GM18907 (cell line): ENCODE measurements around the gene DYNC1H1.
"Not testable (repeated sequence)": the region's sequence is repeated elsewhere in the genome, so short reads cannot be mapped to it uniquely, and the experiment has no call there.

Source experiments
- ATAC-seq: cut with Tn5 transposase; IDR thresholded peaks from one replicate; pipeline ENCODE4 v1.9.1; 2021; ENCODE audit warnings: mild to moderate bottlenecking, moderate library complexity; ENCODE audit not compliant: unreplicated experiment

Gene DYNC1H1

DNA sequence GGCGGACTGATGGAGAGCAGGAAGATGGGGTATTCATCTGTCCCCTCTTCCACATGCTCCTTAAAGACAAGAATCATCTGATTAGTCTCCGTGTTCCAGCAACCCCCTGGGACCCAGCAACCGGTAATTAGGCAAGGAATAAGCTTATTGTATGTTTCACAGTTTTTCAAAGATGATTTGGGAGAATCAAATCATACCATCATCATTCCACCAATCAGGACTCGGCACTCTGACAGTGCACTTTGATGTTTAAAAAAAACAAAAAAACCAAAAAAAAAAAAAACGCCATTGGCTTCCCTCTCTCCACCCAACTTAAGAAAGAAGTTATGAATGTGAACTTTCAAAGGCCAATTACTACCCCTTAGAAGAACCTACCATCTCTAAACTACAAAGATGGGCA lies 1.3 kb upstream of the DYNC1H1 start:
- no peak for ATAC-seq

DNA sequence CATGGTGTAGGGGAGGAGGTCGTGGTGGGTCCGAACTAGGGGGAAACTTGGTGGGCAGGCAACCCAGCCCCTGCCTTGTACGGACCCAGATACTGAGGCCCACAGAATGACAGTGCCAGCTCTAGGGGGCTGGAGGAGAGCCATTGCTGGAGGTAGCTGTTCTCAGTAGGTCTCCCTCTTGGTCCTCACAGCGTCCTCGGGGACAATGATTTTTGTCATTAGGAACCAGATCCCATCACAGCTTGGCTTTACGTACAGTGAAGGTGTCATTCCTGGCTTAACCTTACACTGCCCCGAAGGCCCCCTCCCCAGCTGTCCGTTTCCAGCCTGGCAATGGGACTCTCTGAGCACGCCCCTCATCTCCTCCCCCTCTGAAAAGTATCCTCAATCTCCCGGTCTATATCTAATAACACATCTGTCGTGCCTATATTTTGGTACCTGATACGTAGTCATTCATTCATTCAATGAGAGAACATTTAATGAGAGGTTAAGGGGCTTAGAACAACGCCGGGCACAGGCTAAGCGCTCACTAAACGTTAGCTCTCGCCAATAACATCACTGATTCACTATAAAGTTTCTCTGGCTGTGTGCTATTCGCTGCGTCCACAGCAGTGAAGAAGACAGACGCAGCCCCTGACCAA lies 597 bp upstream of the DYNC1H1 start:
- no peak for ATAC-seq

DNA sequence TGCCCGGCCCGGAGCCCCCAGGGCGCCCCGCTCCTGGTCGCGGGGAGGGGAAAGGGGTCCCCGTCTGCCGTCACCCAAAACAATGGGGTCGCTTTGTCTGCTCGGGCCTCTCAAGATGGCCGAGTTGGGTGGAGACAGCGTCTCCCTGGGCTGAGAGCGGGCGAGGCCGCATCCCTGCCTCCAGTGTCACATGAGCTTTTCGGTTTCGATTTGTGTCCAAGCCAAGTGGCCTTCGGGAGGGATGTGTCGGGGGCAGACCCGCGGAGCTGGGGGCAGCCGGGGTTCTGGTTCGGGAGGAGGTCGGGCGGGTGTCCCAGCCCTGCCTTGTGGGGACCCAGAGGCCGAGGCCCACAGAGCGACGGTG lies 790 bp downstream of the DYNC1H1 start:
- ATAC-seq: peak; percentile 46

DNA sequence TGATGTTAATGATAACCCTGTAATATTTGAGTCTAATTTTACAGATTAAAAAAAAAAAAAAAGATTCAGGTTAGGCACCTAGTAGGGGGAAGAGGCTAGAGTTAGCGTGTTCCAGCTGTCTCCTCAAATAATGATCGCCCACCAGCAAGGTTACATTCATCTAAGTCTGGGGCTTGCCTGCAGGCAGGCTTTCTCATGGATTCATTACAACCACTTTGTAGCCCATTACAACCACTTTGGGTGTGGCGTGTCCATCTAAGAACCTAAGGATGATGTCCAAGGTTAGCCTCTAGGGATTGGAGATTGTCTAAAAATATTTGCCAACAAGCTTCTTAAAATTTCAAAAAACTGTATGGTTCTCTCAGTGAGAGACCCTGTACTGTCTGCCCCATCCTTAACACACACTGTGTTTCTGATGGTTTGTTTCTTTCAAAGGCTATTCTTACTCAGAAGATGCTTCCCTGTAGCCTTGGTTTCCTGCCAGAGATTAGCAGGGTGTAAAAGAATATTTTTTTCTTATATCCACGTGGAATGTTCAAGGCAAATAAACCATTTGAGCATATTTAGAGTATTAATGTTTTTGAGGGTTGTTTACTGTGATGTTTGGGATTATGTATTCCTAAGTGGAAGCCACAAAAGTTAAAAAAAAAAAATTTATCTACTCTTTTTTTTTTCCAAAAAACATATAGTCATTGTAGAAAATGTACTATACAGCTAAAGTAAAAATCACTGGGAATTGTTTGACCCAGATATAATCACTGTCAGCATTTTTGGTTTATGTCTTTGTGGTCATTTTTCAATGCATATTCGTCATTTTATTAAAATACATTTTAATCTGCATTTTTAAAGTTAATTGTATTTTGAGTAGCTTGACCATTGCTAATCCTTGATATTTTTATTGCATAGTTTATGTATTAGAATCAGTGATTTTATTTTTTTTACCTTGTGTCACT lies 1.7 kb downstream of the DYNC1H1 start:
- no peak for ATAC-seq

DNA sequence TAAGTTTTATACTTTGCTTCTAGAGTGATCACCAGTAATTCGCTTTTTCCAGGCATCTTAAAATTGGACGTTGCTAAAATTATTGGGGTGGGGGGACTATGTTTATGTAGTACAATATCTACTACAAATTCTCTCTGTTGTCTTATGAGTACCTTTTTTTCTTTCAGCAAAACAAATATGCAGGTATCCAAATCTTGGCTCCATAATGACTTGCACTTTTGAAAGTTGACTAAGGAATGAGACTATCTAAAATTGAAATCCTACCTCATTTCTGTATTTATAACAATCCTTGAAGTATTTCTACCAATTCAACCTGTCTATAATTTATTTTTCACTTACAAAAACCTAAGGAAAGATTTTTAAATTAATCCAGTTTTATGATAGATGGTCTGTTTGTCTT lies 2.4 kb downstream of the DYNC1H1 start:
- ATAC-seq: no peak

DNA sequence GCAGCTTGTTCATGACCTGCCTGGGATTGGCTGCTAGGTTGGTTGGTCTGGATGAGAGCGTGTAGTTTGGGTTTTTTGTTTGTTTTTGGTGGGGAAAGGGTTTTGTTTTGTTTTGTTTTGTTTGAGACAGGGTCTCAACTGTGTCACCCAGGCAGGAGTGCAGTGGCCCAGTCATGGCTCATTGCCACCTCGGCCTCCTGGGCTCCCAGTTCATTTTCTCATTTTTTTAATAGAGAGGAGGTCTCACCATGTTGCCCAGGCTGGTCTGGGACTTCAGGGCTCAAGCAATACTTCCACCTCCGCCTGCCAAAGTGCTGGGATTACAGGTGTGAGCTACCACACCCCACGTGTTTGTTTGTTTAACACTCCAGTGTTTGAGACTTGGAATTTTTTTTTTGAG lies 3.8 kb downstream of the DYNC1H1 start:
- no peak for ATAC-seq

DNA sequence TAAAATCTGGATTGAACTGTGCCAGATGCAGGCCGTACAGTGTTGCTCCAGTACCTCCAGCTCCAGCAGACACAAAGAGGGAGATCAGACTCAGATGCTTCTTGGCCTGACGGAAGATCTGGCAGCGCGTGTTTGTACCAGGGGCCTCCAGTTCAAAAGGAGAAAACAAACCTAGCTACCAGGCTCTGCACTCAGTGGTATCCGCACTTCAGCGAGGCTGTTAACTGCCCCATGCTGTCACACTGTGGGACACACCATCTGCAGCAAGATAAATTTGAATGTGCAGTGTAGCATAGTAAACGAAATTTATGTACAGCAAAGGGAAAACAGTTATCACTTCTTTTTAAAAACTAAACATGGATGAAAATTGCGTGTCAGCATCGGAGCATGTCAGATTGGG lies 5.1 kb downstream of the DYNC1H1 start:
- ATAC-seq: no peak

DNA sequence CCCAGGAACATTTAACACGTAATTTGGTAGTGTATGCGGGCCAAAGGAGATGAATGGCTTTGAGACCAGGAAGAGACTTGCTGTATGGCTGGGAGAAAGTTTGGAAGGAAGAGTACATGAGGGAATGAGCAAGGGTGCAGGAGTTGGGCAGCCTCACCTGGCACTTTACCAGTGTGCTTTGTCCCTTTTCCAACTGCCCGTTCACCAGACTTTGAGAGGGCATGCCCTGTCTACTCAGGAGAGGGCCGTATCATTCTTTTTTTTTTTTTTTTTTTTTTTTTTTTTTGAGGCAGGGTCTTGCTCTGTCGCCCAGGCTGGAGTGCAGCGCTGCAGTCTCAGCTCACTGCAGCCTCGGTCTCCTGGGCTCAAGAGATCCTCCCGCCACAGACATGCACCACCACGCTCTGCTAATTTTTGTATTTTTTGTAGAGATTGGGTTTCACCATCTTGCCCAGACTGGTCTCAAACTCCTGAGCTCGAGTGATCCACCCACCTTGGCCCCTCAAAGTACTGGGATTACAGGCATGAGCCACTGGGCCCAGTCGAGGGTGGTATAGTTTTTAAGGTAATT lies 6.5 kb downstream of the DYNC1H1 start:
- ATAC-seq: no peak

DNA sequence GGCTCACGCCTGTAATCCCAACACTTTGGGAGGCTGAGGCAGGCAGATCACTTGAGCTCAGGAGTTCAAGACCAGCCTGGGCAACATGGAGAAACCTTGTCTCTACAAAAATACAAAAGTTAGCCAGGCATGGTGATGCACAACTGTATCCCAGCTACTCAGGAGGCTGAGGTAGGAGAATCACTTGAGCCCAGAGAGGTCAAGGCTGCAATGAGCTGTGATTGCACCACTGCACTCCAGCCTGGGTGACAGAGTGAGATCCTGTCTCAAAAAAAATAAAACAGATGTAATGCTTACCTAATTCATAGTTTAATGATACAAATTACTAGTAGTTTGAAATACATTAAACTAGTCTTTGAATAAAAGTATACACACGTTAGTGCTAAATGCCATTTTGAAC lies 7.1 kb downstream of the DYNC1H1 start:
- not testable (repeated sequence) for ATAC-seq

DNA sequence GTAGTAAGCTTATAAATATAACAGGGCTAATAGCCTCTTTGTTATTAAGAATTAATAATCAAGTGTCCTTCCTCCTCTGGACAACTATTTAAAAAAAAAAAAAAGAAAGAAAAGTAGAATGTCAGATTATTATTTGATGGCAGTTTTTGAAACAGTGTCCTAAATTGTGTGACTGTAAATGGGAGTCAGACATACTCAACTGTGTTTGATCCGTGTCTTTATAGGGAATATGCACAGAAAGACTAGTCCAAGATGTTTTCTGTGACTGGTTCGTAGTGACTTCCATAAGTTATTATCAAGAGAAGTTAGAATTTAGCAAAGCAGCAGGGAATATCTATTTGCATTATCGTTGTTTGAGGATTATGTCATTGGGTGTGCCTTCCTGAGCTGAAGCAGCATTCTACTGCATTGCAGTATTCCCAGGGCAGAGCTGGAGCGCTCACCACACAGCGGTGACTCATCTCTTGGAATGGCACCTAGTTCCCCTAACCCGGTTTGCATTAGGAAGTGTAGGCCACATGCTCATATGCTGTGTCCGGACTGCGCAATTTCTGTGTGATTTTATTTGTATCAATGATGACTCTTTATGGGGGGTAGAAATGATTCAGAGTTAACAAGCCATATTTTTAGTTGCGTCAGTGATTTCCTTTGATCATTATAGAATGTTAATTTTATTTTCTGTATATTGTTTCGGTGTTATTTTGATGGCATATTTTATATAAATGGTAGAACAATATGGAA lies 7.9 kb downstream of the DYNC1H1 start:
- ATAC-seq: no peak

DNA sequence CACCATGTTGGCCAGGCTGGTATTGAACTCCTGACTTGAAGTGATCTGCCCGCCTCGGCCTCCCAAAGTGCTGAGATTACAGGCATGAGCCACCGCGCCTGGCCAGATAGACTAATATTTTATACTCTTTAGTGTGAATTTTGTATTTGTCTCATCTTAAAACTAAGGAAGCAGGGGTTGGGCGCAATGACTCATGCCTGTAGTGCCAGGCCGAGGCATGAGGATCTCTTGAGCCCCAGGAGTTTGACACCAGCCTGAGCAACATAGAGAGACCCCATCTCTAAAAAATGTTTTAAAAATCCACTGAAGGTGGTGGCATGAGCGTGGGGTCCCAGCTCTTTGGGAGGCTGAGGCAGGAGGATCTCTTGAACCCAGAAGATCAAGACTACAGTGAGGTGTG lies 9.0 kb downstream of the DYNC1H1 start:
- no peak for ATAC-seq

DNA sequence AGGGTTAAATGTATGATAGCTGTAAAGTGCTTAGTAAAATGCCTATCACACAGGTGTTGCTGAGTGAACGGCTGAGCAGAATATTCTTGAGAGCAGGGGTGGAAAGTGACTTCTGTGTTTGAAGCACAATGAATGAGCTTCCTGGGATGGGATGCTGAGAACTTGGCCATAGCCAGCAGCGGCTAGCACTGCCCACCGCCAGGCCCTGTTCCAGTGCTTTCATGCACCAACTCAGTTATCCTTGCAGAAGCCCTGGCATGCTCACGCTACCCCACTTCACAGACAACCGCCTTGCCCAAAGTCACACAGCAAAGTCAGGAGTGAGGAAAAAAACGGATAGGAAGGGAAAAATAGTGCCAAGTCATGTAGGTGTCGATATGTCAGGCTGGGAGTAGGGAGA lies 10.9 kb downstream of the DYNC1H1 start:
- ATAC-seq: no peak

DNA sequence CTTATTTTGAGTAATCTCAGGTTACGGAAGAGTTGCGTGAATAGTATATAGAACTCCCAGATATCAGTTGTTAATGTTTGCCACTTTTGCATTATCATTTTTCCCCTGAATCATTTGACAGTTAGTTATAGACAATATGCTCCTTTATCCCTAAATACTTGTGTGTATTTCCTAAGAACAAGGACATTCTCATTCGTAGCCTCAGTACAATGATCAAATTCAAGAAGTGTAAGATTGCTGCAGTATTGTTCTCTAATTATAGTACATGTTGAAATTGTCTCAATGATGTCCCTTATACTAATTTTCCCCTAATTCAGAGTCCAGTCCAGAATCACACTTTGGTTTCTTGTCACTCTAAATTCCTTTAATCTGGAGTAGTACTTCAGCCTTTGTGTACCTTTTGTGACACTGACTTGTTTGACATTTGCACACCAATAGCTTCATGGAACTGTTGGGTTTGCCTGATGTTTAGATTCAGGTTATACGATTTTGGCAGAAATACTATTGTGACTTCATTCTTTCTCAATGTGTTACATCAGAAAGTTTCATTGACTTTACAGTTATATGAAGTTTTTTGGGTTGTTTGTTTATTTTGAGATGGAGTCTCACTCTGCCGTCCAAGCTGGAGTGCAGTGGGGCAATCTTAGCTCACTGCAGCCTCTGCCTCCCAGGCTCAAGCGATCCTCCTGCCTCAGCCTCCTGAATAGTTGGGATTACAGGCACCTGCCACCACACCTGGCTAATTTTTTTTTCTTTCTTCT lies 13.1 kb downstream of the DYNC1H1 start:
- ATAC-seq: no peak

DNA sequence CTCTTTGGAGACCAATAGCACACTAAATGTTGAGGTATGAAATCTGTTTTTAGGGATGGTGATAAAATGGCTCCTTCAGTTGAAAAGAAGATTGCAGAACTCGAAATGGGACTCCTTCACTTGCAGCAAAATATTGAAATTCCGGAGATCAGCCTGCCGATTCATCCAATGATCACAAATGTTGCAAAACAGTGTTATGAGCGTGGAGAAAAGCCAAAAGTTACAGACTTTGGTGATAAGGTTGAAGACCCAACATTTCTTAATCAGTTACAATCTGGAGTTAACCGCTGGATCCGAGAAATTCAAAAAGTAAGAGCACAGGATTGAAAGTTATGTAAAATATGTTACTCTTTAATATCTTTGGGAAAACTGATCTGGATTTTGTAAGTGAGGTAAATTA lies 15.3 kb downstream of the DYNC1H1 start:
- no peak for ATAC-seq

DNA sequence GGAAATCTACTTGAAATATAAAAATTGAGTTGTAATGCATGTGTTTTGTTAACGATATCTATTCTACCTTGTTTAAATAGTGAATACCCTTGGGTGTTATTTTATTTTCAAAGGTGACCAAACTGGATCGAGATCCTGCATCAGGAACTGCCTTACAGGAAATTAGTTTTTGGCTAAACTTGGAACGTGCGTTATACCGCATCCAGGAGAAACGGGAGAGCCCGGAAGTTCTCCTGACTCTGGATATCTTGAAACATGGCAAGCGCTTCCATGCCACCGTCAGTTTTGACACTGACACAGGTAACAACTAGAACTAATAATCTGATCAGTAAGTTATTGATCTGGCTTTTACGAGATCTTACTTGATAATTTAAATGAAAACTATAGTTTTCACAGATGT lies 15.9 kb downstream of the DYNC1H1 start:
- ATAC-seq: peak; percentile 5

DNA sequence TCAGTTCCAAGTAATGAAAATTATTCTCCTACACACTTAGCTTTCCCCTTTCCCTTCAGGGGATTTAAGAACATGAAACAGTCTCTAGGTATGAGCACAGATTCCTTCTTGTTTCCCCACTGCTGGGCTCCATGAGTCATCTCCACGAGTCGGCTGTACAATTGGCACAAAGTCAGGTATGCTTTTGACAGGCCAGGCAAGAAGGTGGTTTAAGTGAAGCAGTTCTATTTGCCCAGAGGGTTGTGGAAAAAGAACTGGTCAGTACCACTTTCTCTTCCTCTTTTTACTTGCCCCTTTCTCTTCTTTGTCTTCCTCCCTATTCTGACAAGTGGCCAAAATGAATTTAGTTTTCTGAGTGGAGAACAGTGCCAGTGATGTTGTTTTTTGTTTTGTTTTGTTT lies 16.3 kb downstream of the DYNC1H1 start:
- peak; percentile 89 for ATAC-seq

DNA sequence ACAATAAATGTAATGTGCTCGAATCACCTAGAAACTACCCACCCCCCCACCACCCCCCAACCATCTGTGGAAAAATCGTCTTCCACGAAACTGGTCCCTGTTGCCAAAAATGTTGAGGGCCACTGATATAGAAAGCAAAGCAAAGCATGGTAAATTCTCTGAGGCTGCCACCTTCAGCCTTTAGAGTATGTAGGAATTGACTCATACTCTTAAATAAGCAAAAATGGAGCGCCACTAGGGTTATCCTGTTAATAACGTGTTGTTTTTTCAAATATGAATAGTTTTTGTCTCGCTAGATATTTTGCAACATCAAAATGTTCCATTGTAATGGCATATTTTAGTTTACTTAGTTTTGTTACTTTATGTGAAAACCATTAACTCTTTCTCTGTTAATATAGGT lies 18.2 kb downstream of the DYNC1H1 start:
- ATAC-seq: no peak

DNA sequence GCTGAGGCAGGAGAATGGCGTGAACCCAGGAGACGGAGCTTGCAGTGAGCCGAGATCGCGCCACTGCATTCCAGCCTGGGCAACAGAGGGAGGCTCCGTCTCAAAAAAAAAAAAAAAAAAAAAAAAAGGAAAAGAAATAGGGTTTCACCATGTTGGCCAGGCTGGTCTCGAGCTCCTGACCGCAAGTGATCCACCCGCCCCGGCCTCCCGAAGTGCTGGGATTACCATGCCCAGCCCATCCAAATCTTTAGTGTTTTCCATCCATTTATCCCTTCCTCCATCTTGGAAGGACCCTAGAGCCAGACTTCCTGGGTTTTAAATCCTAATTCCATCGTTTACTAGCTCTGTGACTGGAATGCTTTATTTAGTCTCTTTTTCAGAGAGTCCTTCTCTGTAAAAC lies 20.5 kb downstream of the DYNC1H1 start:
- not testable (repeated sequence) for ATAC-seq

DNA sequence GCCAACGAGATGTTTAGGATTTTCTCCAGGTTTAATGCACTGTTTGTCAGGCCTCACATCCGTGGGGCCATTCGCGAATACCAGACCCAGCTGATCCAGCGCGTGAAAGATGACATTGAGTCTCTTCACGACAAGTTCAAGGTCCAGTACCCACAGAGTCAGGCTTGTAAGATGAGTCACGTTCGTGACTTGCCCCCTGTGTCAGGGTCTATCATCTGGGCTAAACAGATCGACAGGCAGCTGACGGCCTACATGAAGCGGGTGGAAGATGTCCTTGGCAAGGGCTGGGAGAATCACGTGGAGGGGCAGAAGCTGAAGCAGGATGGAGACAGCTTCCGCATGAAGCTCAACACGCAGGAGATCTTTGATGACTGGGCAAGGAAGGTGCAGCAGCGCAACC lies 21.6 kb downstream of the DYNC1H1 start:
- no peak for ATAC-seq

DNA sequence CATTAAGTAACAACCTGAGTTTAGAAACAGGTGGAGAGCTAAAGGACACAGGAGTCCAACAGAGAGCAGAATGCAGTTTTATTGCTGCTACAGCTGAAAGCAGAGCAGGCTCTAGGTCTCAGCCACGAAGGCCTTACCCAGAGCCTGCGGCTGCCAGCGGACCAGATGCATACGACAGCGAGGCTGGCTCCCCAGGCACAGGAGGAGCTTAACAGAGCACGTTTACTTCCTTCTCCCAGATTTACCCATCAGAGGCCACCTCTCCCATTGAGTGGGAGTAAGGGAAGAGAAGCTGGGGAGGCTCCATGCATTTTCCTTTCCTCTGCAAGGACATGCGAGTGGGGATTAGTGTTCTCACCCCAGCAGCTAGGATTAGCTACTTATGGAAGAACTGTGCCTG lies 22.6 kb downstream of the DYNC1H1 start:
- ATAC-seq: no peak

DNA sequence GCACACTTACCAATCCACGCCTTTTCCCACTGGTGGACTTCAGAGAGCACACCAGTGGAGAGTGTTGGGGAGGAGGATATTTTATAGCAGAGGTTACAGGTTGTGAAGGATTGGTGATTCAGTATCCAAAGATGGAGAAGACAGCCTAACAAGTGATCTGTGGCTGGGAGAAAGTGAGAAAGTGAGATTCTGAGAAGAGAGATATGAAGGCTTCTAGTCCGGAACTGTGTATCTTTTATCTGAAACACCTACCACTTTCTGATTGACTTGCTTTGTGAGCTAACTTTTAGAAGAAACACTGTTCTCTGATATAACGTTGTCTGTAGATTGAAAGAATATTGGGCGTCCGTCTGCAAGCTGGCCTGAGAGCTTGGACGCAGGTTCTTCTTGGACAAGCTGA lies 24.0 kb downstream of the DYNC1H1 start:
- ATAC-seq: no peak
